GM19240 (cell line): ENCODE measurements around the gene ZNF785.
"Not testable (repeated sequence)": the region's sequence is repeated elsewhere in the genome, so short reads cannot be mapped to it uniquely, and the experiment has no call there.

ENCODE experiments used
- DNase-seq: peaks from one replicate; pipeline ENCODE4 v3.0.0; 2011; ENCODE audit warnings: low spot score; ENCODE audit not compliant: insufficient read length

Gene ZNF785

GRCh38 chr16:30539986-30540526 is 45.4 kb downstream of the ZNF785 start:
- DNase-seq, result not testable (repeated sequence)

- no peak for DNase-seq
Measured at GRCh38 chr16:30539000-30539964, 46.2 kb downstream of the ZNF785 start.

GRCh38 chr16:30536391-30537024 is 49.0 kb downstream of the ZNF785 start:
- not testable (repeated sequence) for DNase-seq

GRCh38 chr16:30535777-30536190 is 49.7 kb downstream of the ZNF785 start:
- peak; percentile 75 for DNase-seq

DNA sequence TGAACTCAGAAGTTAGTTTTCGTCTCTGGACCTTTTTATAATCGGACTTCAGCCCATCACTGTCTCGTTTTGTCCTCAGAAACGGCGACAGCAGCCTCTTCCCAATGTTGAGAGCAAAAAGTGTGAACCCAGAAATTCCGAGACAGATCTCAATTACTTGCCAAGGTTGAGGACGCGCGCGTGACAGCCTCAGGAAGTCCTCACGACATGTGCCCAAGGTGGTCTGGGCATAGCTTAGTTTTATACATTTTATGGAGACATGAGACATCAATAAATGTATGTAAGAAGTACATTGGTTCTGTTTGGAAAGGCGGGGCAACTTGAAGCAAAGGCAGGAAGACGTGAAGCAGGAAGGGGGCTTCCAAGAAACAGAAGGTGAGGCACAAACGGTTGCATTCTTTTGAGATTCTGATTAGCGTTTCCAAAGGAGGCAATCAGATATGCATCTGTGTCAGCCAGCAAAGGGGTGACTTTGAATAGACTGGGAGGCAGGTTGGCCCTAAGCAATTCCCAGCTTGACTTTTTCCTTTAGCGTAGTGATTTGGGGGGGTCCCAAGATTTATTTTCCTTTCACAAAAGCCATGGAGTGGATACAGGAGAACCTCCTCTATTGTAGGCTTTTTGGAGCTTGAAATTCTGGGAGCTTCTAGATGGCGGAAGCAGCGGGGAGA is 50.3 kb downstream of the ZNF785 start:
- no peak for DNase-seq

DNA sequence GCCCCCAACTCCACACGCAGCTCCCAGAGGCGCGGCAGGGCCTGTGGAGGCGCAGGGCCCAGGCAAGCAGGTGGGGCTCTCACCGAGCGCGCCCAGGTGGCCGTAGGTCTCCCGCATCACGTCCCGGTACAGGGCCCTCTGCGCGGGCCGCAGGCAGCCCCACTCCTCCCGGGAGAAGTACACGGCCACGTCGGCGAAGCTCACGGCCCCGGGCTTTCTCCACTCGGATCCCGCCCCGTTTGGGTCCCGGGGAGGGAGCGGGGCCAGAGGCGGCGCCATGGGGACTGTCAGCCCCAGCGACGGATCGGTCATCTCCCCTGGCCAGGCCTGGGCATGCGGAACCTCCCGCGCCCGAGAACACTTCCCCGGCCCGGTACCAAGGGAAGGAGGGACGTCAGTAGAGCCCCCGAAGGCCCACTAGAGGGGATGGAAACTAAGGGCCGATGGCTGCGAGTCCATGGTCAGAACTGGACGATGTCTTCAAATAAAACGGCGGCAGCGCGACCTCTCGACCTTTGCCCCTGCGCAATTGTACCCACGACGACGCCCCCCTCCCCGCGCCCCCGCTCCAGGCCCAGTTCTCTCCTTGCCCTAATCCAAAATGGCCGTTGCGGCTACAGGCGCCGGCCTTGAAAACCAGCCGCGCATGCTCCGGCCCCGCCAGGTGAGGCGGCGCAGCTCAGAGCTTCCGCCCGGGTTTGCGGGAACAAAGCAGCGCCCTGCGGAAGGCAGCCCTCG is 51.0 kb downstream of the ZNF785 start, which contains the start of gene ZNF747:
Gene ZNF747 (minus strand): TSS at position 491 of the 738 bp plus-strand sequence. CDS start 179 bp downstream, at position 312.
- peak; percentile 93 for DNase-seq

- DNase-seq, result no peak
Measured at GRCh38 chr16:30533748-30534367, 51.6 kb downstream of the ZNF785 start.

DNA sequence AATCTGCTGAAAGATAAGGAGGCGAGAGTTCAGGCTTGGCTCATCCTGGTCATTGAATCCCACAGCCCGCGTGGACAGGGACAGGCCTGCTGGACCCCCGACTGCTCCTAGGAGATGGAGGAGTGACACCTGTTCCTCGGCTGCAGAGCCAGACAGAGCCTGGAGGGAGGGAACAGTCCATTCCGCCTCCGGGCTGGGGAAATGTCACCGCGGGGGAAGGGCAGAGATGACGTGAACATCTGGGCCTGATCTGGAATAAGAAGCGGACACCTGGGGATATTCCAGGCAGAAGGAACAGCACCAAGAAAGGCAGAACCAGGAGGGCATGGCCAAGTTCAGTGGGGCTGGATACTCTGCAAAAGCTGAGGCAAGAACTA is 52.4 kb downstream of the ZNF785 start:
- no peak for DNase-seq

GRCh38 chr16:30532285-30533145 is 53.0 kb downstream of the ZNF785 start:
- no peak for DNase-seq
